Activated CD4-positive, alpha-beta T cell treated with anti-CD3 and anti-CD28 coated beads, Interleukin-2, amount 10 ng/mL, durations not matched to agents 7 days and 5 days (primary cell): ENCODE results near the gene KIF7. TPM values are rescaled to one million over a fixed set of nuclear protein-coding genes. Genes with fewer than 3 reads are reported as not detected.

ENCODE experiments used
- CTCF ChIA-PET: fragments of 350-600 bp; sonication (Branson Sonifier 250); formaldehyde crosslinking; loops from one replicate; lab custom pipeline; 2021; ENCODE audit warnings: antibody characterized with exemption; lab: Charles Lee
- POLR2A ChIA-PET: fragments of 350-600 bp; sonication (Branson Sonifier 250); formaldehyde crosslinking; loops from one replicate; lab custom pipeline; 2021; ENCODE audit warnings: antibody characterized with exemption; lab: Charles Lee
- DNase-seq: peaks from one replicate; pipeline ENCODE4 v3.0.0-alpha.2; 2020
- H3K27ac Mint-ChIP-seq: one replicate; pipeline ENCODE4 v1.8.0; 2021; ENCODE audit warnings: mild to moderate bottlenecking, moderate library complexity, mixed read lengths
- H3K27me3 Mint-ChIP-seq: one replicate; pipeline ENCODE4 v1.8.0; 2021; ENCODE audit warnings: mixed read lengths
- H3K36me3 Mint-ChIP-seq: one replicate; pipeline ENCODE4 v1.8.0; 2021; ENCODE audit warnings: low read depth, mixed read lengths
- H3K4me1 Mint-ChIP-seq: one replicate; pipeline ENCODE4 v1.8.0; 2021; ENCODE audit warnings: mixed read lengths
- H3K4me3 Mint-ChIP-seq: one replicate; pipeline ENCODE4 v1.8.0; 2021; ENCODE audit warnings: mild to moderate bottlenecking, moderate library complexity, mixed read lengths
- H3K9me3 Mint-ChIP-seq: one replicate; pipeline ENCODE4 v1.8.0; 2021; ENCODE audit warnings: mixed read lengths
- total RNA-seq, 2 experiments: library from RNA; stranded (reverse); gene quantifications; one replicate each; pipeline ENCODE4 v1.2.3, GENCODE V29; 2021

The KIF7 gene
- total RNA-seq, 2 experiments from 2014 or later, result 0.65 to 0.67 TPM

DNA sequence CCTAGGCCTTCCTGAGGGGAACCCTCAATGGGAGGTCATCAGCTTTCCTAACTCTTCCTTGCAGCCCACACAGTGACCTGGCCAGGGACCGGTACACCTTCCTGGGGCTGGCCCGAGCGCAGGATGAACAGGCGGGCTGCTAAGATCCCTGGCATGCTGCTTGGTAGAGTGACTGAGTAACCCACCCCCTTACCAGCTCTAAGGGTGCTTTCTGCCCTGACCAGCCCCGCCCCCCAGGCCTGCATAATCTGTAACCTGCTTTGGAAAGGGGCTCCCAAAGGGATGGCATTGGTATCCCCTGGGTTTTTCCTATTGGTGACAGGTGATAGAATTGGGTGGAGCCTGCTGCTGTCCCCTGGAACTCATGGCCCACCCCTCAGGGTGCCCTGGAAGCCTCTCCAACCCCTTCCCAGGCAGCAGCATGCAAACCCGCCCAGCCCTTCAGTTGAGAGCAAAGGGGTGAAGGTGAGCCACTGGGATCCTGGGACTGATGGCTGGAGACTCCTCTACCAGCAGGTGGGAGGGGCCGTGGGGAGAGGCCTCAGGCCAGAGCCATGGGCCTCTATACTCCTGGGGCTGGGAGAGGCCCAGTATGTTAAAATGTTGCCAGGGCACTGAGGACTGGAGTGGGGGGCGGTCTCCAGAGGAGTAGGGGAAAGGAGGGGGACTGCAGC, 11.1 kb upstream of the KIF7 start:
- Mint-ChIP-seq H3K4me1 (peaks cover 5% of the 10 kb centered on the region), H3K9me3 (no peaks in the 10 kb centered on the region), H3K4me3 (no peak overlapping the region), H3K36me3 (no peaks in the 10 kb centered on the region), H3K27ac (no peak overlapping the region), H3K27me3 (peaks cover 15% of the 10 kb centered on the region)
- no peak for DNase-seq
- ChIA-PET POLR2A (no interaction called here), CTCF (no interaction called here)

DNA sequence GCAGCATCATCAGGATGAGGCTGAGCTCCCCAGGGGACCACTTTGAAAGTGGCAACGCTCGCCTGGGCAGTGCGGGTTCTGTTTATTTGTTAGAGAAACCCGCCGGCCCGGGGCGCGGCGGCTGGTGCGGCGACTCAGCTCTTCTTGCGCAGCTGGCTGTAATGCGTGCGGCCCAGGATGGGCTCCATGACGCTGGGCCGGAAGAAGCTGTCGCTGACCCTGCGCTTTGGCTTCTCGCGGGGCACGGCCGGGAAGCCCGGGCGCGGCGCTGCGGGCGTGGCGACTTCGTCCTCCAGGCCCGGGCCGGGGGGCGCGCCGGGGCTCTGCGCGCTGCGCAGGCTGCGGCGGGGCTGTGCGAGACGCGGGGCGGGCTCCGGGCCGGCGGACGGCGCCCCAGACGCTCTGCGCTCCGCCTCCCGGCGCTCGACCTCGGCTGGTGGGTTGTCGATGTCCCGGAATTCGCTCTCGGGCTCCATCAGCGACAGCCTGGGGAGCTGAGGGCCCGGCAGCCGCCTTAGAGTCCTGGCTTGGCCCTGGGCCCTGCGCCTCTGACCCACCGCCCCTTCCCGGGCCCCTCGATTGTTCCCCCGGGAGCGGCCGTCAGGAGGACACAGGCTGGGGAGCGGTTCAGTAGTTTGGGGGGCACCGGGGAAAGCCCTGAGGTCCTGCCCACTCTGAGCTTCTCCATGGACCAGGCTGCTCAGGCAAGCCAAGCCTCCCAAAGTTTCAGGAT, 10.3 kb upstream of the KIF7 start:
- ChIA-PET CTCF (no interaction called here), POLR2A (interaction anchor here (0.7 kb wide), 1 partner anchor 20 kb away, joined by 3 read pairs; no protein-coding TSS in a partner anchor)
- Mint-ChIP-seq H3K4me3 (no peak overlapping the region), H3K27me3 (peaks cover 18% of the 10 kb centered on the region), H3K4me1 (peaks cover 5% of the 10 kb centered on the region), H3K27ac (no peak overlapping the region), H3K36me3 (no peaks in the 10 kb centered on the region), H3K9me3 (no peaks in the 10 kb centered on the region)
- no peak for DNase-seq

DNA sequence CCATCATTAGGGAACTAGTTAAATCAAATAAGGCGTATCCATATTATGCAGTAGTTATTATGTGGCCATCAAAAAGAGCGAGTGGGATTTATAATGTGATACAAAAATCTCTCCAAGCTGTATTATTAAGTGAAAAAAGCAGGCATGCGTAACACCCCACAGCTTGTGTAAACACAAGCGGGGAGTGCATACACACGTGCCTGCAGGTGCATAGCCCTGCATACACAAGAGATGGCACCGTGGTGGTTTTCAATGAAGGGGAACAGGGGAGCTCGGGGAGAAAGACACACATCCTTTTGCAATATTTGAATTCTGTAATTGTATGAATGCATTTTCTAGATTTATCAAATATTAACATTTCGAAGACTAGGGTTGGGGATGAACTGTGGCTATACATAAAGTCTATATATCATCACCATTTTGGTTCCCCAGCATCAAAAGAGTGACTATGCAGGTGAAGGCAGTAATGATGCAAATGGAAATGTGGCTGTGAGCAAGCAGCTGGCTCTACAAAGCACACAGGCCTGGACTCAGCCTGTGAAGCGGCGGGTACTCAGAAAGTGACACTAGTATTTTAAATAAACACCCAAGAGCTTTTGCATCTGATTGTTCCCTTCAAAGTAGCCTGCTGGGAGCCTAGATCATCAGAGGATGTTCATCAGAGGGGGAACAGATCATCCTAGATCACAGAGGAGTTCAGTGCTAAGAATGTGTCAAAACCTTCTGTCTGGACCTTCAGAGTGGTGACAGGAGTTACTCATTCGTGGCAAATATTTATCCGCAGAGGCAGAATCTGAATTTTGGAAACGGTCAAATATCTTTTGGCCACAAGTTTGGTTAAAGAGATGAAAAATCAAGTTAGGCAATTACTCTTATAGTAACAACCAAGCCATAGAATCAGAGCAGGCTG, 9.4 kb upstream of the KIF7 start:
- ChIA-PET CTCF (no interaction called here), POLR2A (interaction anchor here (0.7 kb wide), 1 partner anchor 19 kb away, joined by 3 read pairs; no protein-coding TSS in a partner anchor)
- no peaks in the 10 kb centered on the region for H3K36me3 Mint-ChIP-seq
- no peak overlapping the region for H3K27ac Mint-ChIP-seq
- H3K4me3 Mint-ChIP-seq, result peak overlapping the region; percentile 28
- H3K9me3 Mint-ChIP-seq, result no peaks in the 10 kb centered on the region
- peaks cover 5% of the 10 kb centered on the region for H3K4me1 Mint-ChIP-seq
- H3K27me3 Mint-ChIP-seq, result peaks cover 26% of the 10 kb centered on the region
- DNase-seq, result no peak

DNA sequence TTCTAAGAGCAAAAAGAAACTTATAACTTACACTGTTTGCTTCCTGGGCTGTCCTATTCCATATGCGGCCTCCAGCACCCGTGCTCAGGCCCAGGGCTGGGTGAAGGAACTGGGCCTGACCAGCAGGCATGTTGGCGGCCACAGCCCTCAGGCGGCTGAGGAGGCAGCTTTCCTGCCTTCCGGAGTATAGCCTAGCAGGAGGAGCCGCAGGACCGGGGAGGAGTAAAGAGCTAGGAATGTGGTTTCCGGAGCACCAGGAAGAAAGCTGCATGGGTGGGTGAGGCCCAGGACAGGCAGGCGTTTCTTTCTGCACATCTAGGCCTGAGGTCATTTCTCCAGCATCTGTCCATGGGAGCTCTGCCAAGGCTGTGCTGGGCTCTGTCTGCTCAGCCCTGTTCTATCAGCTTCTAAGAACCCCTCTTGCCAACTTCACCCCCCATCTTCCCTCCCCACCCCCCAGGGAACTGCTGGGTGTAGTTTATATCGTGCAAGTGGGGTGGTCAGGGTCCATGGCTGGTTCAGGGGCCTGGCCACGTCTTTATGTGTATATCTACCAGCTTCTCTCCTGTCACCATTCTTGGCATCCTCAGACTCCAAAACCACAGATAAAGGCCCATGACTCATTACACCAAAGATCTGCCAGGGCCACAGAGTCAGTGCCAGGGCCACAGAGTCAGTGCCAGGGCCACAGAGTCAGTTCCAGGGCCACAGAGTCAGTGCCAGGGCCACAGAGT, 7.8 kb upstream of the KIF7 start:
- POLR2A ChIA-PET, result no interaction called here
- no peak overlapping the region for H3K4me3 Mint-ChIP-seq
- H3K36me3 Mint-ChIP-seq, result no peaks in the 10 kb centered on the region
- peaks cover 36% of the 10 kb centered on the region for H3K27me3 Mint-ChIP-seq
- H3K27ac Mint-ChIP-seq, result no peak overlapping the region
- H3K4me1 Mint-ChIP-seq, result peaks cover 5% of the 10 kb centered on the region
- no peak for DNase-seq
- CTCF ChIA-PET, result interaction anchor here (1.6 kb wide), 1 partner anchor 8 kb away, joined by 4 read pairs; no protein-coding TSS in a partner anchor
- no peaks in the 10 kb centered on the region for H3K9me3 Mint-ChIP-seq

DNA sequence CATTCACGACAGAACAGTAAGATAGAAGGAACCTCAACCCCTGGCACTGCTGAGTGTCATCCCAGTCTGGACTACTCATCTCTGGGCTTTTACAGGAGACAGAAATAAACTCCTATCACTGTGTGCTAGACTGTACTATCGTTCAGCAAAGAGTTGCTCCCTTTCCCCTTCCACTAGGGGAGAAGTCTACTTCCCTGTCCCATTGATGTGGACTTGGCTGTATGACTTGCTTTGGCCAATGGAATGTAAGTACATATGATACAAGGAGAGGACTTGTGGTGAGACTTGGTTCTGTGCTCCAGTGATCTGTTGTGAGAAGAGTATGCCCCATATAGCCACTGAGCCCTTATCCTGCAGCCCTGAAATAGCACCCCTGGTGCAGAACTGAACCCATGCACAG, 5.3 kb upstream of the KIF7 start:
- Mint-ChIP-seq H3K27me3 (peaks cover 55% of the 10 kb centered on the region), H3K4me1 (peaks cover 11% of the 10 kb centered on the region), H3K9me3 (no peaks in the 10 kb centered on the region), H3K27ac (no peak overlapping the region), H3K36me3 (peaks cover 1% of the 10 kb centered on the region), H3K4me3 (no peak overlapping the region)
- DNase-seq, result no peak
- CTCF ChIA-PET, result interaction anchor here (0.7 to 1.3 kb wide), 2 partner anchors 12 to 20 kb away, joined by 3 read pairs; no protein-coding TSS in a partner anchor
- POLR2A ChIA-PET, result no interaction called here

DNA sequence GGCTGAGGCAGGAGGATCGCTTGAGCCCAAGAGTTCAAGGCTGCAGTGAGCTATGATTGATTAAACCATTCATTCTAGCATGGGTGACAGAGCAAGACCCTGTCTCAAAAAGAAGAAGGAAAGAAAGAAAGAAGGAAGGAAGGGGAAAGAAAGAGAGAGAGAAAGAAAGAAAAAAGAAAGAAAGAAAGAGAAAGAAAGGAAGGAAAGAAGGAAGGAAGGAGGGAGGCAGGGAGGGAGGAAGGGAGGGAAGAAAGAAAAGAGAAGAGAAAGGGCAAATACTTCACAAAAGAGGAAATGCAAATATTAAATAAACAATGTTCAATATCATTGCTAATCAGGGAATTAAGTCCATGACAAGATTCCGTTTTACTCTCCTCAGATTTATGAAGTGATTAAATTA, 4.0 kb upstream of the KIF7 start:
- H3K36me3 Mint-ChIP-seq, result peaks cover 2% of the 10 kb centered on the region

DNA sequence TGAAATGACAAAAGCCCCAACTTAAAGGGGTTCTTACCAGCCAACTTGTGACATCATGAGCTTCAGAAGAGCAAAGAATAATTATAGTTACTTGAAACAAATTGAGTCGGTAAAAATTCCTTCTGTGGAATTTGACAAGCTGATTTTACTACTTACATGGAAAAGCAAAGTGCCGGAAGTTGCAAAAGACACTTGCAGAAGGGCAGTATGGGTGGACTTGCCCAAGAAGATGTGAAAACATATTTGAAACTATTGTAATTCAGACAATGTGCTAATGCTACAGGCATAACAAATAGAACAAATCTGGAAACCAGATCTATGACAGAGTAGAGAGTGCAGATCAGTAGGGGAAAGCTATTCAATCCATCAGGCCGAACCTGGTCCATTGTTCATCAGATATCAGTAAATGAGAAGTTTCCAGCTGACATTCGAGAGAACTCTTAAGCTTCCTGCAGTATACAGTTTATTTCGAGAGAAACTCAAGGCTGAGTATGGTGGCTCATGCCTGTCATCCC, 2.5 kb upstream of the KIF7 start:
- POLR2A ChIA-PET, result no interaction called here
- CTCF ChIA-PET, result interaction anchor here (1.2 kb wide), 1 partner anchor 135 kb away, joined by 3 read pairs; no protein-coding TSS in a partner anchor
- H3K9me3 Mint-ChIP-seq, result no peaks in the 10 kb centered on the region
- H3K4me1 Mint-ChIP-seq, result peaks cover 14% of the 10 kb centered on the region
- H3K27me3 Mint-ChIP-seq, result peaks cover 57% of the 10 kb centered on the region
- no peak for DNase-seq
- no peak overlapping the region for H3K27ac Mint-ChIP-seq
- H3K4me3 Mint-ChIP-seq, result no peak overlapping the region
- peaks cover 2% of the 10 kb centered on the region for H3K36me3 Mint-ChIP-seq

More for the DNA sequence above, 4.0 kb upstream of the KIF7 start:
- ChIA-PET CTCF (interaction anchor here (0.6 kb wide), 1 partner anchor 86 kb away, joined by 3 read pairs; no protein-coding TSS in a partner anchor), POLR2A (no interaction called here)
- H3K4me1 Mint-ChIP-seq, result peaks cover 13% of the 10 kb centered on the region
- peaks cover 53% of the 10 kb centered on the region for H3K27me3 Mint-ChIP-seq
- no peaks in the 10 kb centered on the region for H3K9me3 Mint-ChIP-seq
- DNase-seq, result no peak
- no peak overlapping the region for H3K4me3 Mint-ChIP-seq
- H3K27ac Mint-ChIP-seq, result no peak overlapping the region

DNA sequence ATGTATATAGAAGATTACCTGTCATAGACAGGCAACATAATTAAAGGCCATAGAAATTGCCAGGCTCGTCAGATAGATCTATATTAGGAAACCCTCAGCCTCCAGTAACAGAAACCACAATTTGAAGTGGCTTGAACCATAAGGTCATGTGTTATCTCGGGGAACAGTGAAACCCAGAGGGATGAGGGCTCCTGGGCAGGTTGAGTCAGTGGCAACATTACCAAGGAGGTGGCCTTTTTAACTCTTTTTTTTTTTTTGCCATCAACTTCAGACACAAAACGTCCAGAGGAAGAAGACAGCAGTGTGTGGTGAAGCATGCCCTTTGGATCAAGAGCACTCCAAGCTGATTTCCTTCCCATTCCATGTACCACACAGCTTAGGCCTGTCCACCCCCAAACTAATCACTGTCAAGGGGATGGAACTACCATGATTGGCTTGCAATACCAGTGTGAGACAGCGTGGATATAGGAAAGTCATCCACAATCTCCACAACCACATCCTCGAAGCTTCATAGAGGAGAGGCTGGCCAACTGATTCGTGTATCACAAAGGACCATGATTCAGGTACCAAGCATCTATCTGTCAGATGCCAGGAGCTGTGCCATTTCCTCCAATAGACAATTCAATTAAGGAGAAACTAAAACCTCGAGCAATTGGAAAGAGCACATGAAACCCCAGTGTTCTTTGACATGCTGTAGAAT, 999 bp upstream of the KIF7 start:
- CTCF ChIA-PET, result no interaction called here
- POLR2A ChIA-PET, result no interaction called here
- peaks cover 2% of the 10 kb centered on the region for H3K36me3 Mint-ChIP-seq
- H3K27ac Mint-ChIP-seq, result no peak overlapping the region
- peaks cover 14% of the 10 kb centered on the region for H3K4me1 Mint-ChIP-seq
- no peaks in the 10 kb centered on the region for H3K9me3 Mint-ChIP-seq
- DNase-seq, result no peak
- peak overlapping the region; percentile 57 for H3K4me3 Mint-ChIP-seq
- H3K27me3 Mint-ChIP-seq, result peaks cover 57% of the 10 kb centered on the region

DNA sequence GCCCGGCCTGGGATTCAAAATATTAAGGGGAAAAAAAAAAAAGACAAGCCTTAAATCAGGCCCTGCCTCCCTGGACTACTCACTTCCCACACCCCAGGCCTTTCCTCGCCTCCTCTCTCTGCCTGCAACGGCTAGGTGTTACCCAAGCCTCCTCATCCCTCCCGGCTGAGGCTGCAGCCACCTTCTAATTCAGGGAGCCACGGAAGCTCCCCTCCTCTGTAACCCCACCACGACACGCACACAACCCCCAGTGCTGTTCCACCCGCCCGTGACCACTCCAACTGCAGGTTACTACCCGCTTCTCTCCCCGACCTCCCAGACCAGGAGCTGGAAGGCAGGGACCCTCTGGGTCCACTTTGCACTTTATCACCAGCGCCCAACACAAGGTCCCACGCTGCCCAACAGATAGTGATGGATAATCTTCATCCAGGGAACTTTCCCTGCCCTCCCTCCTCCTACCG, 936 bp downstream of the KIF7 start:
- Mint-ChIP-seq H3K27me3 (peaks cover 41% of the 10 kb centered on the region), H3K9me3 (no peaks in the 10 kb centered on the region), H3K27ac (no peak overlapping the region), H3K4me3 (peak overlapping the region; percentile 53), H3K36me3 (peaks cover 2% of the 10 kb centered on the region), H3K4me1 (peaks cover 14% of the 10 kb centered on the region)
- CTCF ChIA-PET, result no interaction called here
- POLR2A ChIA-PET, result no interaction called here
- DNase-seq, result no peak

DNA sequence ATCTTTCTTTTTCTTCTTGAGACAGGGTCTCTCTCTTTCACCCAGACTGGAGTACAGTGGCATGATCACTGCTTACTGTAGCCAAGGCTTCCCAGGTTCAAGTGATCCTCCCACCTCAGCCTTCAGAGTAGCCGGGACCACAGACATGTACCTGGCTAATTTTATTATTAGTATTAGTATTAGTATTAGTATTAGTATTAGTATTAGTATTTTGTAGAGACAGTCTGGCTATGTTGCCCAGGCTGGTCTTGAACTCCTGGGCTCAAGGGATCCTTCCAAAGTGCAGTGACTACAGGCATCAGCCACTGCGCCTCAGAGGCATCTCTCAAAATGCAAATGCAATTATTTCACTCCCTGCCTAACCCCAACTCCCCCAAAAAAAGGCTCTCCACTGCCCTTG, 1.7 kb downstream of the KIF7 start:
- POLR2A ChIA-PET, result no interaction called here
- Mint-ChIP-seq H3K27ac (no peak overlapping the region), H3K27me3 (peaks cover 35% of the 10 kb centered on the region), H3K9me3 (no peaks in the 10 kb centered on the region), H3K4me1 (peaks cover 14% of the 10 kb centered on the region), H3K36me3 (peaks cover 2% of the 10 kb centered on the region), H3K4me3 (no peak overlapping the region)
- DNase-seq, result no peak
- CTCF ChIA-PET, result no interaction called here

DNA sequence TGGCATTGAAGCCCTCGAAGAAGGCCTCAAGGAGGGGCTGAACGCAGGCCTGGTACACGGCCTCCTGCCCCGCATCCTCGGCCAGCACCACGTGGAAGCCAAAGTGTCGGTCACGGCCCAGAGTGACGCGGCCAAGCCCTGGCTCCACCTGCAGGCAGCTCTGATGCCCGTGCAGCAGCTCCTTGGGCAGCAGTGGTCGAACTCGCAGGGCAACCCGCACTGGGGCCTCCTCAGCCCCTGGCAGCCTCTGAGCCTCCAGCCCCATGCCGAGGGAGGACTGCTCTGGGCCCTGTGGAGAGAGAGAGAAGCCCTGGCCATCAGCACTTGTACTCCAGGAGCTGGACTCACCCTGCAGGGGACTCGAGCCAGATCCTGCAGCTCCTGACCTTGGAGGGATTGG, 2.6 kb downstream of the KIF7 start:
- POLR2A ChIA-PET, result no interaction called here
- no peaks in the 10 kb centered on the region for H3K9me3 Mint-ChIP-seq

More for the DNA sequence above, 2.6 kb downstream of the KIF7 start:
- no peak overlapping the region for H3K27ac Mint-ChIP-seq
- H3K36me3 Mint-ChIP-seq, result peaks cover 2% of the 10 kb centered on the region
- peaks cover 33% of the 10 kb centered on the region for H3K27me3 Mint-ChIP-seq
- no peak overlapping the region for H3K4me3 Mint-ChIP-seq
- peaks cover 14% of the 10 kb centered on the region for H3K4me1 Mint-ChIP-seq
- no peak for DNase-seq
- CTCF ChIA-PET, result no interaction called here
